Measurements from ENCODE around the gene PITRM1.
"Not testable (repeated sequence)": the region's sequence is repeated elsewhere in the genome, so short reads cannot be mapped to it uniquely, and the experiment has no call there.

PITRM1 gene

GRCh38 chr10:3172446-3173170, at the start of gene PITRM1:
Gene PITRM1, minus strand, starts transcription at chr10:3172782. Its CDS starts 10 bp downstream, at chr10:3172772.
- DNase-seq: peak; percentile 78 to 95

GRCh38 chr10:3222068-3222467, 49.5 kb upstream of the PITRM1 start:
- DNase-seq: no peak

- DNase-seq: not testable (repeated sequence)
Observed at GRCh38 chr10:3221601-3222000, 49.0 kb upstream of the PITRM1 start.

GRCh38 chr10:3220853-3221252, 48.3 kb upstream of the PITRM1 start:
- no peak for DNase-seq

GRCh38 chr10:3219021-3219628, 46.5 kb upstream of the PITRM1 start:
- DNase-seq: not testable (repeated sequence)

- DNase-seq: no peak
Observed at GRCh38 chr10:3217853-3218252, 45.3 kb upstream of the PITRM1 start.

- no peak for DNase-seq
Observed at GRCh38 chr10:3217301-3217700, 44.7 kb upstream of the PITRM1 start.

- DNase-seq: no peak
Observed at GRCh38 chr10:3215153-3215775, 42.7 kb upstream of the PITRM1 start.

- DNase-seq: no peak
Observed at GRCh38 chr10:3213758-3214515, 41.4 kb upstream of the PITRM1 start.

- DNase-seq: no peak
Observed at GRCh38 chr10:3213208-3213607, 40.6 kb upstream of the PITRM1 start.

- no peak for DNase-seq
Observed at GRCh38 chr10:3210251-3210877, 37.8 kb upstream of the PITRM1 start.

- no peak for DNase-seq
Observed at GRCh38 chr10:3208481-3209406, 36.2 kb upstream of the PITRM1 start.

GRCh38 chr10:3207351-3207750, 34.8 kb upstream of the PITRM1 start:
- DNase-seq: no peak

GRCh38 chr10:3206511-3207157, 34.1 kb upstream of the PITRM1 start:
- no peak for DNase-seq

- DNase-seq: no peak
Observed at GRCh38 chr10:3203972-3204371, 31.4 kb upstream of the PITRM1 start.

GRCh38 chr10:3203016-3203811, 30.6 kb upstream of the PITRM1 start:
- no peak for DNase-seq

GRCh38 chr10:3201796-3202195, 29.2 kb upstream of the PITRM1 start:
- no peak for DNase-seq

GRCh38 chr10:3199488-3199887, 26.9 kb upstream of the PITRM1 start:
- no peak for DNase-seq

GRCh38 chr10:3198900-3199299, 26.3 kb upstream of the PITRM1 start:
- DNase-seq: no peak

- DNase-seq: peak; percentile 36 to 78
Observed at GRCh38 chr10:3197348-3198003, 24.9 kb upstream of the PITRM1 start.

All from SW 1271 (cell line).